HG02798 (cell line): ENCODE data around the gene ERVFRD-1.

Source experiments
- ATAC-seq: cut with Tn5 transposase; IDR thresholded peaks from one replicate; pipeline ENCODE4 v1.9.1; 2021; ENCODE audit warnings: mild to moderate bottlenecking; ENCODE audit not compliant: unreplicated experiment, poor library complexity

Gene ERVFRD-1

GRCh38 chr6:11129908-11130565, 18.5 kb upstream of the ERVFRD-1 start:
- ATAC-seq = peak; percentile 49

- no peak for ATAC-seq
These were observed 17.1 kb upstream of the ERVFRD-1 start for GRCh38 chr6:11128608-11129007.

- ATAC-seq = no peak
These were observed 15.4 kb upstream of the ERVFRD-1 start for GRCh38 chr6:11126876-11127275.

- ATAC-seq = no peak
These were observed 12.5 kb upstream of the ERVFRD-1 start for GRCh38 chr6:11123978-11124377.

GRCh38 chr6:11122380-11122779, 10.9 kb upstream of the ERVFRD-1 start:
- ATAC-seq = no peak

- ATAC-seq = no peak
These were observed 10.3 kb upstream of the ERVFRD-1 start for GRCh38 chr6:11121851-11122250.

- no peak for ATAC-seq
These were observed 8.9 kb upstream of the ERVFRD-1 start for GRCh38 chr6:11120271-11121005.

GRCh38 chr6:11115808-11116536, 4.4 kb upstream of the ERVFRD-1 start:
- peak; percentile 48 for ATAC-seq

GRCh38 chr6:11113038-11113437, 1.5 kb upstream of the ERVFRD-1 start:
- ATAC-seq = no peak

GRCh38 chr6:11111769-11112437, 378 bp upstream of the ERVFRD-1 start:
- ATAC-seq = no peak

- no peak for ATAC-seq
These were observed 2.8 kb downstream of the ERVFRD-1 start for GRCh38 chr6:11108726-11109125.

GRCh38 chr6:11103065-11103464, 8.5 kb downstream of the ERVFRD-1 start:
- no peak for ATAC-seq

GRCh38 chr6:11101417-11101816, 10.1 kb downstream of the ERVFRD-1 start:
- no peak for ATAC-seq

GRCh38 chr6:11098004-11098403, 13.5 kb downstream of the ERVFRD-1 start:
- no peak for ATAC-seq

GRCh38 chr6:11097476-11097875, 14.0 kb downstream of the ERVFRD-1 start:
- no peak for ATAC-seq

- no peak for ATAC-seq
These were observed 15.4 kb downstream of the ERVFRD-1 start for GRCh38 chr6:11096109-11096508.

GRCh38 chr6:11094941-11095340, 16.6 kb downstream of the ERVFRD-1 start:
- no peak for ATAC-seq

- ATAC-seq = peak; percentile 39
These were observed 17.1 kb downstream of the ERVFRD-1 start for GRCh38 chr6:11094411-11094851.

- ATAC-seq = peak; percentile 92
These were observed 17.7 kb downstream of the ERVFRD-1 start, which contains the start of gene SMIM13 for GRCh38 chr6:11093626-11094410. Gene SMIM13 (plus strand): TSS chr6:11093834. CDS start chr6:11094314, 480 bp downstream.

- peak; percentile 21 for ATAC-seq
These were observed 18.2 kb downstream of the ERVFRD-1 start for GRCh38 chr6:11093376-11093625.
